OCI-LY3 (cell line): ENCODE results near the gene LIPG.

ENCODE experiments used
- H2AFZ ChIP-seq: fragments of 200-600, 300-600 bp; shearing (Covaris generic); 2 replicates; pipeline ENCODE4 v1.6.0; 2014; ENCODE audit warnings: antibody characterized with exemption, low read depth, low read length
- H3K27ac ChIP-seq: fragments of 200-600, 300-600 bp; sonication (generic); 2 replicates; pipeline ENCODE4 v1.5.1; 2014; ENCODE audit warnings: mild to moderate bottlenecking, low read length, moderate library complexity, mixed read lengths
- H3K27me3 ChIP-seq: fragments of 200-600, 300-600 bp; sonication (generic); 2 replicates; pipeline ENCODE4 v1.6.1; 2014; ENCODE audit warnings: low read depth, low read length, mixed read lengths
- H3K36me3 ChIP-seq: fragments of 200-600, 300-600 bp; sonication (generic); replicated peaks from 2 replicates; pipeline ENCODE3; 2014; ENCODE audit warnings: low read depth, low read length, mixed read lengths
- H3K4me1 ChIP-seq: fragments of 300-600, 200-600 bp; sonication (generic); 2 replicates; pipeline ENCODE4 v1.6.1; 2014; ENCODE audit warnings: low read length, mixed read lengths
- H3K4me2 ChIP-seq: fragments of 200-600, 300-600 bp; sonication (generic); 2 replicates; pipeline ENCODE4 v1.6.1; 2014; ENCODE audit warnings: low read length, mixed read lengths
- H3K4me3 ChIP-seq: fragments of 300-600, 200-600 bp; sonication (generic); 2 replicates; pipeline ENCODE4 v1.5.1; 2014; ENCODE audit warnings: antibody characterized with exemption, mild to moderate bottlenecking, low read length, moderate library complexity
- H3K79me2 ChIP-seq: fragments of 300-600, 200-600 bp; shearing (Covaris generic); 2 replicates; pipeline ENCODE4 v1.6.1; 2014; ENCODE audit warnings: mild to moderate bottlenecking, low read length, mixed read lengths
- H3K9ac ChIP-seq: fragments of 300-600, 200-600 bp; shearing (Covaris generic); 2 replicates; pipeline ENCODE4 v1.6.0; 2014; ENCODE audit warnings: mild to moderate bottlenecking, low read length, moderate library complexity
- H3K9me3 ChIP-seq: fragments of 200-600, 300-600 bp; shearing (Covaris generic); 2 replicates; pipeline ENCODE4 v1.6.1; 2014; ENCODE audit warnings: low read length, mixed read lengths; ENCODE audit not compliant: insufficient read depth
- H4K20me1 ChIP-seq: fragments of 200-600, 300-600 bp; sonication (generic); 2 replicates; pipeline ENCODE4 v1.6.1; 2016; ENCODE audit warnings: low read length, mixed read lengths; ENCODE audit not compliant: insufficient read depth
- CTCF ChIP-seq: fragments of 200-600, 300-600 bp; sonication (generic); IDR thresholded peaks from 2 replicates; pipeline ENCODE4 v1.5.1; 2014; ENCODE audit warnings: antibody characterized with exemption, low read length, low read depth
- EZH2phosphoT487 ChIP-seq: fragments of 200-600 bp; shearing (Covaris generic); IDR thresholded peaks from 2 replicates; pipeline ENCODE4 v1.6.1; 2018; ENCODE audit warnings: antibody characterized with exemption, mixed run types, low read depth

LIPG gene

GRCh38 chr18:49585781-49586663 is 24.2 kb downstream of the LIPG start:
- Histone ChIP-seq H3K4me3 (no peak overlapping the region), H3K4me1 (no peaks in the 10 kb centered on the region), H3K27me3 (peaks cover 16% of the 10 kb centered on the region), H4K20me1 (no peaks in the 10 kb centered on the region), H3K9me3 (no peaks in the 10 kb centered on the region), H3K9ac (no peak overlapping the region), H3K36me3 (no peaks in the 10 kb centered on the region), H2AFZ (no peak overlapping the region), H3K27ac (no peak overlapping the region), H3K4me2 (no peak overlapping the region), H3K79me2 (no peaks in the 10 kb centered on the region)
- TF ChIP-seq EZH2phosphoT487 (no peak), CTCF (no peak)

GRCh38 chr18:49588171-49588570 is 26.3 kb downstream of the LIPG start:
- Histone ChIP-seq H3K79me2 (no peaks in the 10 kb centered on the region), H3K4me2 (no peak overlapping the region), H4K20me1 (no peaks in the 10 kb centered on the region), H3K4me3 (no peak overlapping the region), H3K27me3 (peaks cover 14% of the 10 kb centered on the region), H3K9ac (no peak overlapping the region), H3K4me1 (no peaks in the 10 kb centered on the region), H3K9me3 (no peaks in the 10 kb centered on the region), H3K36me3 (no peaks in the 10 kb centered on the region), H3K27ac (no peak overlapping the region), H2AFZ (no peak overlapping the region)
- no peak for TF ChIP-seq EZH2phosphoT487
- no peak for TF ChIP-seq CTCF

GRCh38 chr18:49588971-49589370 is 27.1 kb downstream of the LIPG start:
- H3K79me2 ChIP-seq, result no peaks in the 10 kb centered on the region
- H4K20me1 ChIP-seq, result no peaks in the 10 kb centered on the region
- no peak overlapping the region for H3K4me3 ChIP-seq
- no peaks in the 10 kb centered on the region for H3K9me3 ChIP-seq
- H3K27ac ChIP-seq, result no peak overlapping the region
- H3K27me3 ChIP-seq, result peaks cover 14% of the 10 kb centered on the region
- no peak overlapping the region for H2AFZ ChIP-seq
- TF ChIP-seq CTCF (no peak), EZH2phosphoT487 (no peak)
- H3K4me2 ChIP-seq, result no peak overlapping the region
- H3K9ac ChIP-seq, result no peak overlapping the region
- no peaks in the 10 kb centered on the region for H3K36me3 ChIP-seq
- no peaks in the 10 kb centered on the region for H3K4me1 ChIP-seq

- H3K4me3 ChIP-seq, result no peak overlapping the region
- no peak overlapping the region for H2AFZ ChIP-seq
- H3K36me3 ChIP-seq, result no peaks in the 10 kb centered on the region
- no peaks in the 10 kb centered on the region for H4K20me1 ChIP-seq
- no peak for TF ChIP-seq EZH2phosphoT487
- TF ChIP-seq CTCF, result no peak
- H3K4me1 ChIP-seq, result no peaks in the 10 kb centered on the region
- H3K79me2 ChIP-seq, result no peaks in the 10 kb centered on the region
- no peaks in the 10 kb centered on the region for H3K9me3 ChIP-seq
- H3K27ac ChIP-seq, result no peak overlapping the region
- H3K4me2 ChIP-seq, result no peak overlapping the region
- peaks cover 18% of the 10 kb centered on the region for H3K27me3 ChIP-seq
- H3K9ac ChIP-seq, result no peak overlapping the region
Measured at GRCh38 chr18:49590608-49591007, 28.8 kb downstream of the LIPG start.
